Motor neuron (in vitro differentiated cells): Measurements from ENCODE around the gene SEPTIN10. TPM values are rescaled to one million over a fixed set of nuclear protein-coding genes. Genes with fewer than 3 reads are reported as not detected.

Experiments
- ATAC-seq, 8 experiments: fragments of 200-7000 bp; cut with Tn5 transposase; replicated peaks in 6 of 8; 2 replicates each; pipeline ENCODE4 v1.8.0; 2021; ENCODE audit warnings: mild to moderate bottlenecking in 8 of 8, moderate library complexity in 8 of 8
- H3K27ac ChIP-seq, 2 donors: fragments of 250-450 bp; sonication (Bioruptor Pico); 2 replicates each; pipeline ENCODE4 v1.9.0; 2021; ENCODE audit warnings: antibody characterized with exemption in 2 of 2, mild to moderate bottlenecking in 2 of 2, moderate library complexity in 1 of 2
- H3K4me1 ChIP-seq, 2 donors: fragments of 250-450 bp; sonication (Bioruptor Pico); replicated peaks in 1 of 2; 2 replicates each; pipeline ENCODE4 v1.6.1; 2021; ENCODE audit warnings: antibody characterized with exemption in 2 of 2, mild to moderate bottlenecking in 2 of 2, moderate library complexity in 1 of 2
- H3K4me3 ChIP-seq, 5 donors: fragments of 250-450 bp; sonication (Bioruptor Pico); 2 replicates each; pipeline ENCODE4 v1.9.0; 2021; ENCODE audit warnings: antibody characterized with exemption in 5 of 5, mild to moderate bottlenecking in 5 of 5, moderate library complexity in 4 of 5
- WGBS, 10 experiments: fragments of 450-650 bp; shearing (Covaris generic); methylation state at CpG; one replicate each; pipeline ENCODE4 v1.0.0; 2022; 5-methylcytosine and 5-hydroxymethylcytosine counted together
- in situ Hi-C, 9 experiments: fragments of 400-800 bp; cut with MboI; loops; one replicate each; pipeline ENCODE4 v1.15.0; 2021; ENCODE audit warnings: low sequenced_read_pairs in 9 of 9, low pct_unique_long_range_greater_than_20kb in 2 of 9; ENCODE audit not compliant: unreplicated experiment in 9 of 9
- total RNA-seq, 8 experiments: library from RNA; unstranded; fragments of 300-600 nt; gene quantifications; 2 replicates each; pipeline versions ENCODE4 v1.2.3 to v1.2.4, GENCODE V29; 2022

The SEPTIN10 gene
- total RNA-seq, 8 experiments from 2014 or later = 22.1 to 53.8 (median 33.5) TPM

DNA sequence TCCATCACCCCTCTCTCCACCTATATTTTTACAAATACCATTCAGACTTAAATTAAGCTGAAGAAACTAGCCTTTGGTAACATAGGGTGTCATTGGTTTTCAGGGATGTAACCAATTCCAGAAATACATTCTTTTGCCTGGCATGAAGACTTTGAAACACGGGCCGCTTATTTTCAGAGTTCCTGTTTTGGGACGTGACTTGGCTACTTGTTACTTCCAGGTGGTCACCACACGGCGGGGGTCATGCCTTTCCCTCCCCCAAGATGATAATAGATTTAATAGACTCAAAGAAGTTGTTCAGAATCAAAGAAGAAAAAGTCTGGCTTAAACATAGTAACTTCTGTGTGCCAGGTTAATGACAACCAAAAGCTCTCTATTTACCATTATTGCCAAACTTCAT lies 110.6 kb downstream of the SEPTIN10 start:
- no peak for ATAC-seq
- WGBS, 10 experiments = 77 to 100% (median 89%) methylated on average over 1 to 5 of the region's 5 CpGs; no CpG with 5 or more reads in 3 of the 10 experiments
- peaks cover 15 to 23% of the 10 kb centered on the region in 2 donors for H3K4me1 ChIP-seq
- H3K4me3 ChIP-seq = no peak overlapping the region
- no peak overlapping the region for H3K27ac ChIP-seq
- in situ Hi-C loops = loop anchor here in 7 of 9 experiments (10.0 to 25.0 kb wide), 4 partner anchors 166 to 391 kb away; partner anchors contain the start of gene SH3RF3 (in 6 of the 7)

DNA sequence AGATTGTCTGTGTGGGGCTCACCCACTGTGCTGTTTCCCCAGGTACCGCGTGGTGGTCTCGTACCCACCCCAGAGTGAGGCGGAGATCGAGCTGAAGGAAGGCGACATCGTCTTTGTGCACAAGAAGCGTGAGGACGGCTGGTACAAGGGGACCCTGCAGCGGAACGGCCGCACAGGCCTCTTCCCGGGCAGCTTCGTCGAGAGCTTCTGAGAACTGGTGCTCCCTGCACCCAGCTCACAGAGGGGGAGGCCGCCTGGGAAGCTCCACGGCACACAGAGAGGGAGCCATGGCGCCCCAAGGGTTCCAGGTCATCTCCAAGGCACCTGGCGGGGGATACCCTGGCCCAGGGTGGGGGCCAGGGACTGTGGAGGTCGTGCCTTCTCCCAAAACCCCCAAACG lies 112.3 kb downstream of the SEPTIN10 start:
- no peak overlapping the region for H3K27ac ChIP-seq
- peaks cover 31 to 40% of the 10 kb centered on the region in 2 donors for H3K4me1 ChIP-seq
- no peak for ATAC-seq
- H3K4me3 ChIP-seq = no peak overlapping the region
- in situ Hi-C loops = loop anchor here in 7 of 9 experiments (10.0 to 25.0 kb wide), 4 partner anchors 164 to 389 kb away; partner anchors contain the start of gene SH3RF3 (in 6 of the 7)
- 80 to 100% (median 92%) methylated on average over 1 to 10 of the region's 21 CpGs; no CpG with 5 or more reads in 2 of the 10 experiments for WGBS, 10 experiments

DNA sequence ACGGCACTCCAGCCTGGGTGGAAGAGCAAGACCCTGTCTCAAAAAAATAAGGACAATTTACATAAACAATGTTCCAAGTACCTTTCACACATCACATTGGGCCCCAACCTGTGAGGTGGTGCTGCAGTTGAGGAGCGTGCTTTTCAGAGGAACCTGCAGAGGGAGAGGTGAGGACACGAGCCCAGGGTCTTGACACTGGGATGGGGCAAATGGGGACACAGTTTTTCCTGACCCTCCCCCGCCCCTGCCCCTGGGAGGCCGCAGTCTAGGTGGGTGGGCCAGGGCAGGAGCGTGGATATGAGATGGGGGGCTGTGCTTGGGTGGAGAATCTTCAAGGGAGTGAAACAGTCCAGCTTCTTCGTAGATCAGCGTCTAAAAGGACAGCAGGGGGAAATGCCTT lies 112.9 kb downstream of the SEPTIN10 start:
- ATAC-seq = no peak
- in situ Hi-C loops = loop anchor here in 7 of 9 experiments (10.0 to 25.0 kb wide), 4 partner anchors 164 to 389 kb away; partner anchors contain the start of gene SH3RF3 (in 6 of the 7)
- Histone ChIP-seq H3K27ac (no peak overlapping the region), H3K4me1 (peaks cover 31 to 41% of the 10 kb centered on the region in 2 donors), H3K4me3 (no peak overlapping the region)
- WGBS, 10 experiments = 85 to 100% (median 100%) methylated on average over 2 to 4 of the region's 8 CpGs; no CpG with 5 or more reads in 3 of the 10 experiments

DNA sequence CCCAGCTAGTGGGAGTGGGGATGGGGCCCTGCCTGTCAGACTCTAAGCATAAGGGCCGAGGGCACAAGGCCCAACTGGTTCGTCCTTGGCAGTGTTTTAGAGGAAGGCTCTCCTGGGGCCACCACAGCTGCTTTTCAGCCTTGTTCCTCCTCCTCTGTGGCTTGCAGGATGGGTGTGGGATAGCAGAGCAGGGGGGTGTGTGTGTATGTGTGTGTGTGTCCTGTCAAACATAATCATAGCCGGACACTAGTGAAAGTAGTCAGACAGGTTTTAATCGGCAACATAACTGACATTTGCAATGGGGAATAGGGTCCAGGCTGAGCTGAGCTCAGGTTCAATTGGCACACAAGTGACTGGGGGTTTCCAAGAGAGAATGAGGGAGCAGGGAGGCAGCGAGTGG lies 114.2 kb downstream of the SEPTIN10 start:
- WGBS, 10 experiments = 80 to 100% (median 90%) methylated on average over 1 to 4 of the region's 5 CpGs; no CpG with 5 or more reads in 7 of the 10 experiments
- H3K4me3 ChIP-seq = no peak overlapping the region
- no peak for ATAC-seq
- H3K4me1 ChIP-seq = peaks cover 31 to 41% of the 10 kb centered on the region in 2 donors
- in situ Hi-C loops = loop anchor here in 1 of 9 experiments (25.0 kb wide), 1 partner anchor 362 kb away; the partner anchor contains the start of gene SH3RF3
- no peak overlapping the region for H3K27ac ChIP-seq

DNA sequence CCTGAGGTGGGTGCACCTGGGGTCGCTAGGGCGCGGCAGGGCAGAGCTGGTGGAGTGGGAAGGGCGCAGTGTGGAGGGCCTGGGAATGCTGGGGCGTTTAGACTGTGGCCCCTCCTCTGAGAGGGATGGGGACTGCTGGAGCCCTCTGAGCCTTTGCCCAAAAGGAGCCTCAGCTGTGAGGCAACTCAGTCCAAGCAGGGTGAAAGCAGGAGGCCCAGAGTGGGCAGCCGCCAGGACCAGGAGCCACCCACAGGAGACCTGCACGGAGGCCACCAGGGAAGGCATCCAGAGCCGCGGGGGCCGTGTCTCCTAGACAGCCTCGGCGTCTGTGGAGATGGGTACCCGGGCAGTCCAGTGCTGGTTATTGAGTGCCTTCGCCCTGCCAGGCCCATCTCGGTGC lies 114.9 kb downstream of the SEPTIN10 start:
- Histone ChIP-seq H3K4me1 (peaks cover 31 to 41% of the 10 kb centered on the region in 2 donors), H3K4me3 (no peak overlapping the region), H3K27ac (peak overlapping the region in 1 of 2 donors; percentile 18)
- in situ Hi-C loops = loop anchor here in 1 of 9 experiments (25.0 kb wide), 1 partner anchor 362 kb away; the partner anchor contains the start of gene SH3RF3
- ATAC-seq = no peak
- WGBS, 10 experiments = 40 to 100% (median 80%) methylated on average over 1 to 6 of the region's 15 CpGs; no CpG with 5 or more reads in 5 of the 10 experiments

DNA sequence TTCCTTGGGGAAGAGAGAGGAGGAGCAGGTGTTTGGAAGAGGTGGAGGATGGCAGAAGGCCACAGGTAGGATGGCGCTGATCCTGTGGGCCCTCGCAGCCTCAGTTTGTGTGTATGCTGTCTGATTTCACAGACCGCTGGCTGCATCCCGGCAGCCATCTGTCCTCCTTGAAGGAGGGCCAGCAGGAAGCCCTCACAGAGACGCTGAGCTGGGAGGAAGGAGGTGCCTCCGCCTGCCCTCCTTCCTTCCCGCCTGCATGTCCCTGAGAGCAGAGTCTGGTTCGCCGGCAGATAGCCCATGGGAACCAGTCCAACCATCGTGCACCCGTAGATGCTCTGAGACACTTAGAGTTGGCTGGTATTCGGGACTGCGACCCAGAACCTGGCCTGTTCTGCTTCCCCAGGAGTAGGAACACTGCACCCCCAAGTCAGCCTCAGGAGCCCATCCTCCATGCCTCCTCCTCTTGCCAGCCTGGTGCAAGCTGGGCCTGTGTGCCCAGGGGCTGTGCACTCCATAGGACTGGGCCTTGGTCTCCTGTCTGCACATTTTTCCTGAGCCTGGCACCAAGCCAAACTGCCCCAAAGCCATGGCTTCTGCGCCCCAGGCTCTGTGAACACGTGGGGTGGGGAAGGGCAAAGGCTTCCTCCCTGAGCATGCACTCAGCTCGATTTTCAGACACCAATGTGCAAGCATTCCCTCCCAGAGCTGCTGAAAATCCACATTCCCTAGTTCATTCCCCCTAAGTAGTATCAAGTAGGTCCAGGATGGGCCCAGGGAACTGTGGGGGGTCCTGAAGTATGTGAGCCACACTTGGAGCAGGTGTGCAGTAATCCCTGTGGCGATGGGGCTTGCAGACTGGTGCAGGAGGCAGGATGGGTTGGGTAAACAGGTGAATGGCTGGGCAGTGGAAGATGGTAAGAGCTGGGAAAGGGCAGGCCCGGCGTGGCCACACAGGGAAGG lies 115.6 kb downstream of the SEPTIN10 start:
- H3K4me1 ChIP-seq = peaks cover 30 to 37% of the 10 kb centered on the region in 2 donors
- 25 to 100% (median 48%) methylated on average over 1 to 10 of the region's 19 CpGs; no CpG with 5 or more reads in 4 of the 10 experiments for WGBS, 10 experiments
- peak overlapping the region; percentile 18 to 62 for H3K27ac ChIP-seq
- in situ Hi-C loops = loop anchor here in 1 of 9 experiments (25.0 kb wide), 1 partner anchor 361 kb away; the partner anchor contains the start of gene SH3RF3
- no peak overlapping the region for H3K4me3 ChIP-seq
- ATAC-seq = peak in 5 of 8 experiments; percentile 33 to 69 (median 58)

DNA sequence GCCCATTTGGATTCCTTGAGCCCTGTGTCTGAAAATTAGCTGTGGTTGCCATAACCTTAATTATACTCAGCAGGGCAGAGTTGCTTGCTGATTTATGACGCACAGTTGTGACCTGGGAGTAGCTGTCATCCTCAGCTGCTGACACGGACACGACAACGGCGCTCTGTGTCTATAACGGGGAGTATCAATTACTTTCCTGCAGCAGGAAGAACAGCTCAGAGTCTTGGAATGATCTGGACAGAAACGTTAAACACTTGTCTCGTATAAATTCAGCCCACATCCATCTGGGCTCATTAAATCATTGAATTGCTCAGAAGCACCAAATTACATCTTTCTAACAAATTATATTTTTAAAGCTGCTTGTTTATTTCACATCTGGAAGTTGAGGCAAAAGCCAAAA lies 116.3 kb downstream of the SEPTIN10 start:
- 6 to 87% (median 39%) methylated on average over 2 to 8 of the region's 8 CpGs; no CpG with 5 or more reads in 1 of the 10 experiments for WGBS, 10 experiments
- H3K27ac ChIP-seq = peak overlapping the region in 1 of 2 donors; percentile 62
- in situ Hi-C loops = loop anchor here in 1 of 9 experiments (25.0 kb wide), 1 partner anchor 360 kb away; the partner anchor contains the start of gene SH3RF3
- H3K4me3 ChIP-seq = no peak overlapping the region
- peak in 6 of 8 experiments; percentile 47 to 91 (median 88) for ATAC-seq
- H3K4me1 ChIP-seq = peaks cover 24 to 30% of the 10 kb centered on the region in 2 donors

DNA sequence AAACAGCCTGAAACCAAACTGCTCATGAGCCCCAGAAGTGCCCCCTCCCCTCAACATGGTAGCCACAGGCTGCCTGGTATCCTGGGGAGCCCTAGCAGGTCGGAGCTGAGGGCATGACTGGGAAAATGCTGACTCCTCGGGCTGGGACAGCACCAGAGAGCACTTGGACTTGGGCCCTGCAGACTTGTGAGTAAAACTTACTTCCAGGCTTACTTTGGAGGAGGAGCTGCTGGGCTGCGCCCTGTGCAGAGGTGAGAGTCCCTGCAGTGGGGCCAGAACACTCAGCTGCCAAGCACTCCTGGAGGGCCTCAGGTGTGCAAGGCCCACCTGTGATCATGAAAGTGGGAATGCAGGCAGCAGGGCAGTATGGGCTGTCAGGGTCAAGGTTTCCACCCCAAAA lies 119.4 kb downstream of the SEPTIN10 start:
- WGBS, 10 experiments = 17 to 85% methylated on average over 1 to 2 of the region's 3 CpGs; no CpG with 5 or more reads in 8 of the 10 experiments
- in situ Hi-C loops = loop anchor here in 1 of 9 experiments (25.0 kb wide), 1 partner anchor 357 kb away; the partner anchor contains the start of gene SH3RF3
- H3K4me3 ChIP-seq = no peak overlapping the region
- H3K4me1 ChIP-seq = peaks cover 24 to 25% of the 10 kb centered on the region in 2 donors
- no peak for ATAC-seq
- H3K27ac ChIP-seq = no peak overlapping the region

DNA sequence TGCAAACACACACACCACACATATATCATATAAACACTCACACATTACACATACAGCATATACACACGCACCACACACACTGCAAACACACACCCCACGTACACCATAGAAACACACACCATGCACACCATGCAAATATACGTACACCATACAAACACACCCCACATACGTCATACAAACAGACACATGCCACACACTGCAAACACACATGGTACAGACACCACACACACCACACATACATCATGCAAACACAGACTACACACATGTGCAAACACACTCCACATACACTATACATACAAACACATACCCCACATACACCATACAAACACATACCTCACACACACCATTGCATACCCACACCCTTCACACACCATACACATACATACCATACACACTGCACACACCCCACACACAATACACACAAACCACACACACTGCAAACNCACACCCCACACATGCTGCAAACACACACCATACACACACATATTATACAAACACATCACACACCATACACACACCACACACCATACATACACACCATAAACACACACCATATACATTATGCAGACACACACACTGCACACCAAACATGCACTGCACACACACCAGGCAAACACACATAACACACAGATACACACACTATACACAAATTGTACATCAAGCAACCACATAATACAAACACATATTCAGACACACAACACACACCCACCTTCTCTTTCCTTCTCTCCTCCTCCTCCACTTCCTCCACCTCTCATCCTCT lies 120.4 kb downstream of the SEPTIN10 start:
- WGBS, 10 experiments = 77 to 100% (median 100%) methylated on average over 1 to 4 of the region's 4 CpGs; no CpG with 5 or more reads in 4 of the 10 experiments
- Histone ChIP-seq H3K4me3 (no peak overlapping the region), H3K27ac (no peak overlapping the region), H3K4me1 (peaks cover 18 to 20% of the 10 kb centered on the region in 2 donors)
- in situ Hi-C loops = loop anchor here in 1 of 9 experiments (25.0 kb wide), 1 partner anchor 356 kb away; the partner anchor contains the start of gene SH3RF3
- no peak for ATAC-seq

Other genes with a start within 250 kb of the SEPTIN10 start
- 10 to 100 TPM in 1 of 8 experiments, 1 to 10 TPM in 7; 3.3 to 19.0 (median 7.2) TPM for gene SOWAHC, start 398 bp upstream of the SEPTIN10 start, total RNA-seq
- 10 to 100 TPM; 20.0 to 51.5 (median 34.2) TPM for gene RGPD5, start 180.3 kb upstream of the SEPTIN10 start, total RNA-seq